Adipocyte (in vitro differentiated cells): ENCODE results near the gene SFXN5.
A peak's percentile ranks its signal among the peaks of the same experiment; 100 is the strongest.

Source experiments
- DNase-seq: peaks from one replicate; pipeline ENCODE4 v3.0.0-alpha.2; 2015; ENCODE audit warnings: low read depth
- H3K27me3 ChIP-seq: replicated peaks from 2 replicates; pipeline ENCODE4 v1.7.0; 2013; ENCODE audit warnings: mild to moderate bottlenecking, low read length, moderate library complexity; ENCODE audit not compliant: control insufficient read depth, insufficient read depth
- H3K36me3 ChIP-seq: 2 replicates; pipeline ENCODE4 v1.7.0; 2013; ENCODE audit warnings: low read length, mild to moderate bottlenecking, moderate library complexity; ENCODE audit not compliant: control insufficient read depth, insufficient read depth, severe bottlenecking
- H3K4me1 ChIP-seq: 2 replicates; pipeline ENCODE4 v1.7.0; 2013; ENCODE audit warnings: mild to moderate bottlenecking, low read length, moderate library complexity; ENCODE audit not compliant: control insufficient read depth, insufficient read depth
- H3K4me3 ChIP-seq: 2 replicates; pipeline ENCODE4 v1.7.0; 2013; ENCODE audit warnings: mild to moderate bottlenecking, low read length, moderate library complexity
- H3K9ac ChIP-seq: 2 replicates; pipeline ENCODE4 v1.7.0; 2013; ENCODE audit warnings: mild to moderate bottlenecking, low read length, moderate library complexity
- H3K9me3 ChIP-seq: 2 replicates; pipeline ENCODE4 v1.7.0; 2013; ENCODE audit warnings: mild to moderate bottlenecking, low read length, moderate library complexity; ENCODE audit not compliant: control insufficient read depth

Gene SFXN5

GRCh38 chr2:73110168-73111072 lies 38.9 kb upstream of the SFXN5 start:
- H3K9ac ChIP-seq = peak overlapping the region; percentile 97
- H3K27me3 ChIP-seq = no peaks in the 10 kb centered on the region
- H3K9me3 ChIP-seq = no peaks in the 10 kb centered on the region
- H3K4me3 ChIP-seq = peak overlapping the region; percentile 93
- DNase-seq = peak; percentile 62
- peaks cover 45% of the 10 kb centered on the region for H3K4me1 ChIP-seq
- no peaks in the 10 kb centered on the region for H3K36me3 ChIP-seq

- Histone ChIP-seq H3K36me3 (no peaks in the 10 kb centered on the region), H3K9me3 (no peaks in the 10 kb centered on the region), H3K4me3 (no peak overlapping the region), H3K9ac (peak overlapping the region; percentile 97), H3K4me1 (peaks cover 46% of the 10 kb centered on the region), H3K27me3 (no peaks in the 10 kb centered on the region)
- DNase-seq = no peak
These were observed 38.1 kb upstream of the SFXN5 start for GRCh38 chr2:73109431-73110167.

GRCh38 chr2:73107211-73107926 lies 35.9 kb upstream of the SFXN5 start:
- no peaks in the 10 kb centered on the region for H3K36me3 ChIP-seq
- peaks cover 49% of the 10 kb centered on the region for H3K4me1 ChIP-seq
- peak; percentile 20 for DNase-seq
- H3K9ac ChIP-seq = no peak overlapping the region
- no peak overlapping the region for H3K4me3 ChIP-seq
- no peaks in the 10 kb centered on the region for H3K27me3 ChIP-seq
- no peaks in the 10 kb centered on the region for H3K9me3 ChIP-seq

DNA sequence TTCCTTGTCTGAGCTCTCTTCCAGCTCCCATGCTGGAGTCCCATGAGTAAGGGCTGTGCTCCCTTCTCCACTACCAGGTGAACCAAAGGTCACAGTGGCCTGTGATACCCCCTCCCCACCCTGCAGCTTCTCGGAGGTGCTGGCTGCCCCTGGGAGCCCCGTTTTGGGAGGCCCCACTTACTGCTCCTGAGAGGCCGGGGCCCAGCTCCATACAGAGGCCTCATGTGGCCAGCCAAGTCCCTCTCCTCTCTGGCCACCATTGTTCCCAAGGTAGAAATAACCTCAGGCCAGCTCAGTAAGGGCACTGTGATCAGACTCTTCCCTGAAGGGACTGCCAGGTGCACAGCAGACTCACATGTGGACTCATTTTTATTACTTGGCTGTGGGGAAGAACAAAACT lies 35.3 kb upstream of the SFXN5 start:
- no peaks in the 10 kb centered on the region for H3K9me3 ChIP-seq
- no peak overlapping the region for H3K9ac ChIP-seq
- no peak for DNase-seq
- H3K36me3 ChIP-seq = no peaks in the 10 kb centered on the region
- peaks cover 49% of the 10 kb centered on the region for H3K4me1 ChIP-seq
- H3K27me3 ChIP-seq = no peaks in the 10 kb centered on the region
- no peak overlapping the region for H3K4me3 ChIP-seq

GRCh38 chr2:73105511-73105971 lies 34.0 kb upstream of the SFXN5 start:
- no peak overlapping the region for H3K9ac ChIP-seq
- H3K9me3 ChIP-seq = no peaks in the 10 kb centered on the region
- no peak overlapping the region for H3K4me3 ChIP-seq
- DNase-seq = no peak
- H3K4me1 ChIP-seq = peaks cover 41% of the 10 kb centered on the region
- H3K36me3 ChIP-seq = no peaks in the 10 kb centered on the region
- H3K27me3 ChIP-seq = no peaks in the 10 kb centered on the region

- Histone ChIP-seq H3K9me3 (no peaks in the 10 kb centered on the region), H3K4me3 (no peak overlapping the region), H3K36me3 (peaks cover 2% of the 10 kb centered on the region), H3K9ac (no peak overlapping the region), H3K4me1 (peaks cover 35% of the 10 kb centered on the region), H3K27me3 (no peaks in the 10 kb centered on the region)
- DNase-seq = no peak
These were observed 33.4 kb upstream of the SFXN5 start for GRCh38 chr2:73104933-73105332.

DNA sequence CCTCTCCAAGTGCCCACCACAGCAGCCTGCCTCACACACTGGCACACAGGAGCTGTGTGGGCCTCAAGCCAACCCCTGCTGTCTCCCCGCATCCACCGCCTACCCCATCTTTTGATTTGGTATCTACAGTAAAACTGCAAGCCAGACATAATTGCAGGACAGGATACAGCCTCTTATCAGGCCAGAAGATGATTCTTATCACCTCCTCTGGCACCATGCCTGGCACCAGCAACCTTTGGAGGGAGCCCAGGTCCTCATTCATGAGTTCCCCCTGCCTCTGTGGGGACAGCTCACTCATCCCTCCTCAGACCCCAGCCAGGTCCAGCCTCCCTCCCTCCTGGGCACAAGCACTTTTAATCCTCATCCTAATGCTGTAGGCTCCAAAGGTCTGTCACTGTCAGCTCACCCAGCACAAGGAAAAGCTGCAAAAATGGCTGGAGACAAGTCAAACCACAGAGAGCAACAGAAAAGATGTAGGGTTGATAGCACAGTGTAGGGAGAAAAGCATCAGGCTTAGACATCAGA lies 31.6 kb upstream of the SFXN5 start:
- no peak for DNase-seq

DNA sequence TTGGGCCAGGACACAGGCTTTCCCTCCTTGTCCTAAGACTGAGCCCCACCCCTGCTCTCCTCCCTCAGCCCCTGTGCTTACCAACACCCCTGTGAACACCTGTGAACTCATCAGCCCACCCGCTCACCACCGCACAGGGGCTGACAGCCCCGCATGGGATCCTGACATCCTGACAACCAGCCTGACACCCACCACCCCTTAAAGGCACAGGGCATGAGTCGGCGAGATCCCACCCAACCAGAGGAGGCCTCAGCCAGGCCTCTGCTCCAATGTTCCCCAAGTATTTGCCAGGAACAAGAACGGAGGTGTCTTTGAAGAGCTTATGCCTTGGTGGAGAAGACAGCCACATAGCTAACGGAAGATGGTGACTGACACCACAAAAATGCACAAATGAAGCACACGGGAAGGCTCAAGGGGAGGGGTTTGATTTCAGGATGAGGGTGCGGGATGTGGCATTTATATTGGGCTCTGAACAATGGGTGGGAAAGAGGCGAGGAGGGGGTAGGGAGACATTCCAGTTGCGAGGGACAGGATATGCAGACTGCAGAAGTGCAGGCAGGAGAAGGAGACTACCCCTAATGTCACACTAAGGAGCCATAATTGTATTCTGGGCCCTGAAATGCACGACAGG lies 30.2 kb upstream of the SFXN5 start:
- no peak overlapping the region for H3K4me3 ChIP-seq
- DNase-seq = peak; percentile 14
- no peak overlapping the region for H3K9ac ChIP-seq
- H3K27me3 ChIP-seq = no peaks in the 10 kb centered on the region
- peaks cover 20% of the 10 kb centered on the region for H3K4me1 ChIP-seq
- H3K9me3 ChIP-seq = no peaks in the 10 kb centered on the region
- H3K36me3 ChIP-seq = peaks cover 3% of the 10 kb centered on the region

More for the DNA sequence above, 31.6 kb upstream of the SFXN5 start:
- Histone ChIP-seq H3K4me3 (no peak overlapping the region), H3K9ac (no peak overlapping the region), H3K4me1 (peaks cover 32% of the 10 kb centered on the region), H3K27me3 (no peaks in the 10 kb centered on the region), H3K36me3 (peaks cover 3% of the 10 kb centered on the region), H3K9me3 (no peaks in the 10 kb centered on the region)

DNA sequence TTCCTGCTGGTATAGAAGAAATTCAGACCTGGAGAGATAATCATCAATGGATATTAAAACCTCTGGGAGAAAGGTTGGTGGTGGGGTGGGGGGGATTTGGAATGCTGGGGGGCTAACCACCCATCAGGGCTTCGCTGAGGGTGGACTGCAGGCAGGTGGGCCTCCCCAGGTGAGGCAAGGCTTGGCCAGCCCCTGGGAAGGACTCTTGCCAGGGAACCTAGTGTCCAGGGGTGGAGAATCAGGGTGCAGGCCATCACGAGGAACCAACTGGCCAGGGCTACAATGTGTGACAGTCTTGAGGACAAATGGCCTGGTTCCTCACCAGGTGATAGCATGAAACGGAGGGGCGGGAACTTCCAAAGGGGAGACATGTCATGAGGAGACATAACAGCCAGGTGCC lies 29.4 kb upstream of the SFXN5 start:
- DNase-seq = no peak
- Histone ChIP-seq H3K9ac (no peak overlapping the region), H3K4me1 (peaks cover 13% of the 10 kb centered on the region), H3K27me3 (no peaks in the 10 kb centered on the region), H3K9me3 (no peaks in the 10 kb centered on the region), H3K4me3 (no peak overlapping the region), H3K36me3 (peaks cover 3% of the 10 kb centered on the region)

DNA sequence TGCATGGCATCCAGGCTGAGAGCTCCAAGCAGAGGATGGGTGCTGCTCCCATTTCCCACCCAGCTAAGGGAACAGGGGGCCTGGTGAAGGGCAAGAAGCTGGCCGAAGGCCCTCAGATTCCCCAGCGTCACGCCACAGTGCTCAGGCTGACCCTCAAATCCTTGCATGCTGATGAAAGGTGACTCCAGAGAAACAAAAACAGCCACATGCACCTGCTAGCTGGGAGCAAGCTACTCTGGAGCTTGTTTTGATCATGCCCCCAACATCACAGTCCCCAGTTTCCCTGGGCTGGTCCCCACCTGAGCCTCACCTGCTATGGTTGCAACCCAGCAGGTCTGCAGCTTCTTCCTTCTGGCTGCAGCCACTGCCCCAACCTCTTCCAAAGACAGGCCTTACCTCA lies 28.0 kb upstream of the SFXN5 start:
- DNase-seq = no peak
- Histone ChIP-seq H3K4me3 (no peak overlapping the region), H3K9me3 (no peaks in the 10 kb centered on the region), H3K4me1 (peaks cover 6% of the 10 kb centered on the region), H3K27me3 (no peaks in the 10 kb centered on the region), H3K36me3 (peaks cover 3% of the 10 kb centered on the region), H3K9ac (no peak overlapping the region)
